ENCODE measurements around the gene TXNRD3. TPM values are rescaled to one million over a fixed set of nuclear protein-coding genes. Genes with fewer than 3 reads are reported as not detected.

The TXNRD3 gene
- total and polyA plus RNA-seq, 12 donors, result 6.8 to 20.8 (median 10.6) TPM

DNA sequence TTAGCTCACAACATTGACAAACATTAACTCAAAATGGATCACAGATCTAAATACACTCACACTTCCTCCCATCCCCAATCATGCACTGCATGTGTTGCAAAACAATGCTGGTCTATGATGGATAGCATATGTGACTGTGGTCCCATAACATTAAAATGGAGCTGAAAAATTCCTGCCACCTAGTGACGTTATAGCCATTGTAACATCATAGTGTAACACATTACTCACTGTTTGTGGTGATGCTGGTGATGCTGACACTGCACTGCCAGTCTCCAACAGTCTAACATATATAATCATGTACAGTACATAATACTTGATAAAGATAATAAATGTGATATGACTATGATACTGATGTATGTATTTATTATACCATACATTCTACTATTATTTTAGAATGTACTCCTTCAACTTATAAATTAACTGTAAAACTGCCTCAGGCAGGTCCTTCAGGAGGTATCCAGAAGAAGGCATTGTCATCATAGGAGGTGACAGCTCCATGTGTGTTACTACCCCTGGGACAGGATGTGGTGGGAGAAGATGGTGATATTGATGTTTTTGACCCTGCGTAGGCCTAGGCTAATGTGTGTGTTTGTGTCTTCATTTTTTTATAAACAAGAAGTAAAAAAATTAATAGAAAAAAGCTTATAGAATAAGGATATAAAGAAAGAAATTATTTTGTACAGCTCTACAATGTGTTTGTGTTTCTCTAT is 41.3 kb downstream of the TXNRD3 start:
- peaks cover 0 to 16% of the 10 kb centered on the region in 2 donors for H3K36me3 ChIP-seq (replicated peaks in 1 of 2)
- no peaks in the 10 kb centered on the region for H3K9me3 ChIP-seq (replicated peaks in 1 of 3)
- H3K27ac ChIP-seq, result no peak overlapping the region
- no peak overlapping the region for H3K4me3 ChIP-seq
- TF ChIP-seq, protein P1, sequence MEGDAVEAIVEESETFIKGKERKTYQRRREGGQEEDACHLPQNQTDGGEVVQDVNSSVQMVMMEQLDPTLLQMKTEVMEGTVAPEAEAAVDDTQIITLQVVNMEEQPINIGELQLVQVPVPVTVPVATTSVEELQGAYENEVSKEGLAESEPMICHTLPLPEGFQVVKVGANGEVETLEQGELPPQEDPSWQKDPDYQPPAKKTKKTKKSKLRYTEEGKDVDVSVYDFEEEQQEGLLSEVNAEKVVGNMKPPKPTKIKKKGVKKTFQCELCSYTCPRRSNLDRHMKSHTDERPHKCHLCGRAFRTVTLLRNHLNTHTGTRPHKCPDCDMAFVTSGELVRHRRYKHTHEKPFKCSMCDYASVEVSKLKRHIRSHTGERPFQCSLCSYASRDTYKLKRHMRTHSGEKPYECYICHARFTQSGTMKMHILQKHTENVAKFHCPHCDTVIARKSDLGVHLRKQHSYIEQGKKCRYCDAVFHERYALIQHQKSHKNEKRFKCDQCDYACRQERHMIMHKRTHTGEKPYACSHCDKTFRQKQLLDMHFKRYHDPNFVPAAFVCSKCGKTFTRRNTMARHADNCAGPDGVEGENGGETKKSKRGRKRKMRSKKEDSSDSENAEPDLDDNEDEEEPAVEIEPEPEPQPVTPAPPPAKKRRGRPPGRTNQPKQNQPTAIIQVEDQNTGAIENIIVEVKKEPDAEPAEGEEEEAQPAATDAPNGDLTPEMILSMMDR (IDR thresholded peaks at IDR 0.05), result no peak
- WGBS, 4 donors, result 83 to 89% (median 85%) methylated on average over 2 of the region's 2 CpGs
- no peak for DNase-seq
- H3K27me3 ChIP-seq, result no peaks in the 10 kb centered on the region
- H3K4me1 ChIP-seq (replicated peaks in 1 of 2), result no peaks in the 10 kb centered on the region
- intact Hi-C loops (cut with DNase I), result no loop called here

DNA sequence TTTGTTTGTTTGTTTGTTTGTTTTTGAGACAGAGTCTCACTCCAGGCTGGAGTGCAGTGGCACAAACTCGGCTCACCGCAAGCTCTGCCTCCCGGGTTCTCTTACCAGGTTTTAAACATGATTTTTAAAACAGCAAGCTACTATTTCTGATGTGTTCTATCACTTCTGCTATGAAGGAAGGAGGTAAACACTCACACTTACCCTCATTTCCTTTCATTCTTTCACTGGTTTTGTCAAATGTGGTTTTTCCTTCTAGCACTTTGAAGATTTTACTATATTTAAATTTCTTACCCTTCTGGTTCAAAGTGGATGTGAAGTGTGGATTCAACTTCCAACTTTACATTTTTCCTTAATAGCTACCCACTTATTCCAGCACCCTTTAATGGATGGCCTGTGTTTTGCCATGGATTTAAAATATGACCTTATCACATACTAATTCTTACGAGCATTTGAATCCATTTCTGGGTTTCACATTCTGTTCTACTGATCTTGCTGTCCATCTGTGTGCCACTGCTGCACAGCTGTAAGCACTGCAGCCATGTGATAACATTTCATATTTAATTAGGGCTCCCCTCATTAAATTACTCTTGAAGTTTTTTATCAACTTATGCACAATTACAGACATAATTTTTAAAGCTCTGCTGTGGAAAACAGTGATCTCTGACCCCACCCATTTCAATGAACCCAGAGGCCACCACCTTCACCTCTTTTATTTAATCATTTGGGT is 42.3 kb downstream of the TXNRD3 start:
- H3K9me3 ChIP-seq (replicated peaks in 1 of 3), result no peaks in the 10 kb centered on the region
- no peaks in the 10 kb centered on the region for H3K27me3 ChIP-seq
- WGBS, 4 donors, result 82 to 91% (median 84%) methylated on average over 4 of the region's 4 CpGs
- TF ChIP-seq, protein P1 (IDR thresholded peaks at IDR 0.05), result no peak
- no peak for TF ChIP-seq POLR2A (IDR thresholded peaks at IDR 0.05)
- peaks cover 0 to 22% of the 10 kb centered on the region in 2 donors for H3K36me3 ChIP-seq (replicated peaks in 1 of 2)
- no peak for DNase-seq
- H3K4me3 ChIP-seq, result no peak overlapping the region
- H3K27ac ChIP-seq, result no peak overlapping the region
- intact Hi-C loops (cut with DNase I), result no loop called here
- H3K4me1 ChIP-seq (replicated peaks in 1 of 2), result no peaks in the 10 kb centered on the region

DNA sequence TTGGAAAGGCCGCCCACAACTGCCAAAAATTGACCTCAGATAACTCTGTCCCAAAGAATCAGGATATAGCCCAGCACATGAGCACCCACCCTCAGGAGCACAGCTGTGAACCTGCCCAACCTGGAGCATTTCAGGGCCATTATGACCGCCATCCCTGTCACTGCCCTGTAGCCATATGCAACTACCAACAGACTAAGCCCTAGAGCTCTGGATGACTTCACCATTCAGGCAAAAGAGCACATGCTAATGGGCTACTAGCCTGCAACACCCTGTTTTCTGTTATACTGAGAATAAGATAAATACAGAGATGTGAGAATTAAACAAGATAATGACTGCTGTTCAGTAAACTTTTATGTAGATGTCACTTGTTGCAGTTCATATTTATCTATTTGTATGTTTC is 45.0 kb downstream of the TXNRD3 start:
- TF ChIP-seq, protein P1 (IDR thresholded peaks at IDR 0.05), result no peak
- H3K36me3 ChIP-seq (replicated peaks in 1 of 2), result peaks cover 0 to 22% of the 10 kb centered on the region in 2 donors
- H3K9me3 ChIP-seq (replicated peaks in 1 of 3), result no peaks in the 10 kb centered on the region
- intact Hi-C loops (cut with DNase I), result no loop called here
- H3K4me1 ChIP-seq (replicated peaks in 1 of 2), result no peaks in the 10 kb centered on the region
- H3K4me3 ChIP-seq, result no peak overlapping the region
- DNase-seq, result no peak
- WGBS, 4 donors, result 97 to 100% (median 99%) methylated on average over 2 of the region's 2 CpGs
- no peaks in the 10 kb centered on the region for H3K27me3 ChIP-seq
- H3K27ac ChIP-seq, result no peak overlapping the region

DNA sequence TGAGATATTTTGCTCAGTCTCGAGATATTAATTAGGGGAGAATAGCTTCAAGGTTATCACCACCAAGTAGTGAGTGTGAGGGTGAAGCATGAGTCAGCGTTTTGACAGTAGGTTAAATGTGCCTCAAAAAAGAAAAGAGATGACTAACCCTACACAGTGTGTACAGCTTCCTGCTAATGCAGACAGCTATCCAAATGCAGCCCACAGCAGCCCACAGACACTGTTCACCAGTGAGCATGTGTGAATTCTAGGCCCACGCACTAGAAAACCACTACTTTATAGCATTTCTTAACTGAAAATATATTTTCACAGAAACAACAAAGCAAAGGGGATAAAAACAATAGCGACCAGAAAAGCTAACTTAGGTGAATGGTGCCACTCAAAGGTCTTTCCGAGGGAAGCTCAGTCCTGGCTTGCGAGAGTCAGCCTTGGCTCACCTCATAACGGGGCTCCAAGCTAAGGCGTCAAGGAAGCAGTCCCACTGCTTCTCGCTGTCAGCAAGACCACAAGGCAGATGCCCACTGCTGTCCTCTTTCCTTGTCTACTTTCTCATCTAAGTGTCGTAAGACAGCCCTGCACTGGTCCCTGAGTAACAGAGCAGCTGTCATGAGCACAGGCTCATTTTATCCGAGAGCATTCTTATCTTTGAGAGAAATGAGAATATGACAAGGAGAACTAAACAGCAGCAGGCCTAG is 47.6 kb downstream of the TXNRD3 start:
- WGBS, 4 donors, result 67 to 79% (median 77%) methylated on average over 11 of the region's 11 CpGs
- TF ChIP-seq POLR2A (IDR thresholded peaks at IDR 0.05), result no peak
- TF ChIP-seq, protein P1 (IDR thresholded peaks at IDR 0.05), result no peak

More for the DNA sequence above, 47.6 kb downstream of the TXNRD3 start:
- Histone ChIP-seq H3K4me3 (no peak overlapping the region), H3K4me1 (replicated peaks in 1 of 2) (no peaks in the 10 kb centered on the region), H3K27me3 (no peaks in the 10 kb centered on the region), H3K36me3 (replicated peaks in 1 of 2) (peaks cover 0 to 22% of the 10 kb centered on the region in 2 donors), H3K27ac (no peak overlapping the region), H3K9me3 (replicated peaks in 1 of 3) (no peaks in the 10 kb centered on the region)
- peak in 2 of 7 donors; percentile 10 to 12 for DNase-seq
- intact Hi-C loops (cut with DNase I), result no loop called here

Data from adrenal gland (tissue), 12 donors.